MCF 10A (cell line): ENCODE data around the gene MAP3K19. TPM values are rescaled to one million over a fixed set of nuclear protein-coding genes. Genes with fewer than 3 reads are reported as not detected.

ENCODE experiments used
- BruUV-seq: library from RNA; stranded (reverse); fragments of 400-500 nt; replicated peaks from 2 replicates; lab custom pipeline; 2021; lab: Mats Ljungman, UMichigan
- CTCF ChIA-PET: fragments of 300-600 bp; sonication (Branson Sonifier 250); formaldehyde crosslinking; extraction: SDS; loops from one replicate; lab custom pipeline; 2021; ENCODE audit warnings: antibody characterized with exemption, inconsistent platforms; lab: Yijun Ruan, JAX
- POLR2A ChIA-PET: fragments of 300-600, 350-650 bp; sonication (Branson Sonifier 250); formaldehyde crosslinking; extraction: SDS; loops from one replicate; lab custom pipeline; 2020; ENCODE audit warnings: antibody characterized with exemption, inconsistent platforms; lab: Yijun Ruan, JAX
- DNase-seq: peaks from one replicate; pipeline ENCODE4 v3.0.0-alpha.2; 2018; ENCODE audit not compliant: unreplicated experiment
- H3K27ac Mint-ChIP-seq: one replicate; pipeline ENCODE4 v1.8.0; 2022; ENCODE audit warnings: mild to moderate bottlenecking, low read depth, mixed read lengths; ENCODE audit not compliant: unreplicated experiment
- H3K27me3 Mint-ChIP-seq: one replicate; pipeline ENCODE4 v1.8.0; 2022; ENCODE audit warnings: mixed read lengths; ENCODE audit not compliant: insufficient read depth, unreplicated experiment
- H3K36me3 Mint-ChIP-seq: one replicate; pipeline ENCODE4 v1.8.0; 2022; ENCODE audit warnings: mild to moderate bottlenecking, moderate library complexity, mixed read lengths; ENCODE audit not compliant: insufficient read depth, unreplicated experiment
- H3K4me1 Mint-ChIP-seq: one replicate; pipeline ENCODE4 v1.8.0; 2022; ENCODE audit warnings: mixed read lengths; ENCODE audit not compliant: insufficient read depth, unreplicated experiment
- H3K4me3 Mint-ChIP-seq: one replicate; pipeline ENCODE4 v1.8.0; 2022; ENCODE audit warnings: mild to moderate bottlenecking, moderate library complexity, mixed read lengths; ENCODE audit not compliant: unreplicated experiment
- H3K9me3 Mint-ChIP-seq: one replicate; pipeline ENCODE4 v1.8.0; 2022; ENCODE audit warnings: mixed read lengths; ENCODE audit not compliant: unreplicated experiment
- intact Hi-C: fragments of 100-400 bp; cut with micrococcal nuclease; formaldehyde crosslinking; loops from 2 replicates; pipeline ENCODE4 v1.14.1; 2022
- total RNA-seq: library from RNA; stranded (reverse); gene quantifications from 2 replicates; pipeline ENCODE4 v1.2.3, GENCODE V29; 2022
- TF ChIP-seq, protein P1 (sequence below): fragments of 200-600 bp; IDR thresholded peaks from one replicate; pipeline ENCODE4 v1.8.0; 2022; ENCODE audit warnings: antibody characterized with exemption, mild to moderate bottlenecking; ENCODE audit not compliant: unreplicated experiment

MAP3K19 gene
- total RNA-seq, 1 experiment from 2014 or later, result not detected

DNA sequence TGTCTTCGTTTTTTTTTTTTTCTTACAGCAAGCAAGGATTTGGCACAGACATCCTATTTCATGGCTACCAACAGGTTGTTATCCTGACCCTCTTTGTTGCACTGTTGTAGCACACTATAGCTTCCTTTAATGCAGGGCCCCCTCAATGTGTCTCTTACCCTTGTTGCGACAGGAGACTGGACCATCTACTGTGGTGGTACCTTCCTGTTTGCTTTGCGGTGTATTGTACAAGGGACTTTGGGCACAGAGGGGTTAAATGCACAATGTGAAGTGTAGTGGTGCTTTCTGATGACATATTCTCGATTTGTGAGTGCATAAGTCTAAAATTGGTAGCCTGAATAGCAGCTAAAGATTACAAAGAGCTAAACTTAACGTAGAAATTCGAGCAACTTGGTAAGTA, 101.2 kb downstream of the MAP3K19 start:
- POLR2A ChIA-PET, result interaction anchor here (0.6 kb wide), 1 partner anchor 464 kb away, joined by 3 read pairs; no protein-coding TSS in a partner anchor

DNA sequence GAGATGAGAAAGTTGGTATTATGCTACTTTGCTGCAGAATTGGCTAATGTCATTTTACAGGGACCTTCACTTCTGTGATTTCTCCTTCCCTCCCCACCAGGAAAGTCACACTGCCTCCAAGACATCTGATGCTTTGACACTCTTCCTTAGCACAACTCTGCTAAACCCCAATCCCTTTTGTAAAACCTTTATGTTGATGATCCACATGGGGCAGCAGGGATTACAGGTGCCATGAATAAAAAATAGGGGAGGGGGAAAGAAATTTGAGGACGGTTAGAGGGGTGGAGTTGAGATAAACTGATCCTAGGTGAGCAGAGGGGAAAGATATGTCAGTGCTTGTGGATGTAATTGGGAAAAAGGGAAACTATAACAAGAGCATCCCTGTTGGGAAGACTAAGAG, 102.3 kb downstream of the MAP3K19 start:
- Mint-ChIP-seq H3K27ac (peak overlapping the region; percentile 13), H3K4me3 (no peak overlapping the region), H3K4me1 (peaks cover 7% of the 10 kb centered on the region), H3K27me3 (no peaks in the 10 kb centered on the region), H3K36me3 (peaks cover 66% of the 10 kb centered on the region), H3K9me3 (no peaks in the 10 kb centered on the region)
- CTCF ChIA-PET, result no interaction called here
- POLR2A ChIA-PET, result interaction anchor here (0.9 kb wide), 1 partner anchor 11 kb away, joined by 3 read pairs; no protein-coding TSS in a partner anchor
- intact Hi-C loops, result no loop called here
- no TSS peak for BruUV-seq
- TF ChIP-seq, protein P1, sequence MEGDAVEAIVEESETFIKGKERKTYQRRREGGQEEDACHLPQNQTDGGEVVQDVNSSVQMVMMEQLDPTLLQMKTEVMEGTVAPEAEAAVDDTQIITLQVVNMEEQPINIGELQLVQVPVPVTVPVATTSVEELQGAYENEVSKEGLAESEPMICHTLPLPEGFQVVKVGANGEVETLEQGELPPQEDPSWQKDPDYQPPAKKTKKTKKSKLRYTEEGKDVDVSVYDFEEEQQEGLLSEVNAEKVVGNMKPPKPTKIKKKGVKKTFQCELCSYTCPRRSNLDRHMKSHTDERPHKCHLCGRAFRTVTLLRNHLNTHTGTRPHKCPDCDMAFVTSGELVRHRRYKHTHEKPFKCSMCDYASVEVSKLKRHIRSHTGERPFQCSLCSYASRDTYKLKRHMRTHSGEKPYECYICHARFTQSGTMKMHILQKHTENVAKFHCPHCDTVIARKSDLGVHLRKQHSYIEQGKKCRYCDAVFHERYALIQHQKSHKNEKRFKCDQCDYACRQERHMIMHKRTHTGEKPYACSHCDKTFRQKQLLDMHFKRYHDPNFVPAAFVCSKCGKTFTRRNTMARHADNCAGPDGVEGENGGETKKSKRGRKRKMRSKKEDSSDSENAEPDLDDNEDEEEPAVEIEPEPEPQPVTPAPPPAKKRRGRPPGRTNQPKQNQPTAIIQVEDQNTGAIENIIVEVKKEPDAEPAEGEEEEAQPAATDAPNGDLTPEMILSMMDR, result no peak
- no peak for DNase-seq

More for the DNA sequence above, 101.2 kb downstream of the MAP3K19 start:
- intact Hi-C loops, result no loop called here
- no peak for DNase-seq
- BruUV-seq, result no TSS peak
- peaks cover 71% of the 10 kb centered on the region for H3K36me3 Mint-ChIP-seq
- CTCF ChIA-PET, result interaction anchor here (0.6 to 0.7 kb wide), 4 partner anchors 11 to 545 kb away, joined by 3 read pairs; no protein-coding TSS in a partner anchor
- no peak overlapping the region for H3K27ac Mint-ChIP-seq
- H3K4me3 Mint-ChIP-seq, result no peak overlapping the region
- TF ChIP-seq, protein P1, result no peak
- peaks cover 7% of the 10 kb centered on the region for H3K4me1 Mint-ChIP-seq
- no peaks in the 10 kb centered on the region for H3K9me3 Mint-ChIP-seq
- no peaks in the 10 kb centered on the region for H3K27me3 Mint-ChIP-seq

DNA sequence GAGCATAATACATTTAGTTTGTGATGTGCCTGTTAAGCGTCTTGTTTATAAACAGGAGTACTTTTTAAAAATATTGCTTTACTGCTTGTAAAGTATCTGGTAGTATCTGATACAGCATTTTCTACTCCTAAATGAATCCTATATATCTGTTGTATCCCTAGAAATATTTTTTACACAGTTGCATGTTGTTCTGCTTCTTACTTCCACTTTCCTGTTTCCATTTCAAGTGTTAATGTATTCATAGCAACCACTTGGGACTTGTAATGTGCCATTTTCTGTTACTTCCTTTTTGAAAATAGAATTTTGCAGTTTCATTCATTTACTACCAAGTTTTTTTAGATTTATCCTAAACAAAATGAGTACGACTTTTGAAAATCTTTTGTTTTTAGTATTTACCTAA, 103.7 kb downstream of the MAP3K19 start:
- no peak for DNase-seq
- TF ChIP-seq, protein P1, result no peak
- intact Hi-C loops, result no loop called here
- ChIA-PET CTCF (no interaction called here), POLR2A (interaction anchor here (1.3 kb wide), 1 partner anchor 24 kb away, joined by 3 read pairs; no protein-coding TSS in a partner anchor)
- BruUV-seq, result no TSS peak
- Mint-ChIP-seq H3K4me3 (no peak overlapping the region), H3K27ac (no peak overlapping the region), H3K27me3 (no peaks in the 10 kb centered on the region), H3K4me1 (peaks cover 7% of the 10 kb centered on the region), H3K36me3 (peaks cover 62% of the 10 kb centered on the region), H3K9me3 (no peaks in the 10 kb centered on the region)

DNA sequence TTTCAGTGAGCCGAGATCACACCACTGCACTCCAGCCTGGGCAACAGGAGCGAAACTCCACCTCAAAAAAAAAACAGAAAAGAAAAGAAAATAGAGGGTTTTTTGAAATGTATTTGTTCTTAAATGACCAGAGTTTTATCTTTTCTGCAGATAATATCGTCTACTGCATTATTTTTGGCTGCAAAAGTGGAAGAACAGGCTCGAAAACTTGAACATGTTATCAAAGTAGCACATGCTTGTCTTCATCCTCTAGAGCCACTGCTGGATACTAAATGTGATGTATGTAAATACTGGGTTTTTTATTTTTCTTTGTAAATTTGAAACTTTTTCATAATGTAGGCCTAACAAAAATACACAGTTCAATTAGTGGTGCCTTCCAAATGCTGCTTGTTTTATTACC, 110.6 kb downstream of the MAP3K19 start:
- POLR2A ChIA-PET, result no interaction called here
- Mint-ChIP-seq H3K4me3 (no peak overlapping the region), H3K27me3 (no peaks in the 10 kb centered on the region), H3K27ac (no peak overlapping the region), H3K36me3 (peaks cover 41% of the 10 kb centered on the region), H3K9me3 (no peaks in the 10 kb centered on the region), H3K4me1 (peaks cover 18% of the 10 kb centered on the region)
- DNase-seq, result no peak
- intact Hi-C loops, result no loop called here
- TF ChIP-seq, protein P1, result no peak
- BruUV-seq, result no TSS peak
- CTCF ChIA-PET, result interaction anchor here (0.7 to 1.2 kb wide), 2 partner anchors 12 to 823 kb away, joined by 4 to 6 read pairs; no protein-coding TSS in a partner anchor
